Ishikawa (cell line): ENCODE results near the gene CEP85L.

Experiments
- CEBPB ChIP-seq: IDR thresholded peaks from 2 replicates; pipeline ENCODE4 v1.6.1; 2012
- CREB1 ChIP-seq: IDR thresholded peaks from 2 replicates; pipeline ENCODE4 v1.6.1; 2012; ENCODE audit warnings: low read depth
- EGR1 ChIP-seq: IDR thresholded peaks from 2 replicates; pipeline ENCODE4 v1.6.1; 2012
- EP300 ChIP-seq: IDR thresholded peaks from 2 replicates; pipeline ENCODE4 v1.6.1; 2012; ENCODE audit warnings: borderline replicate concordance
- FOXM1 ChIP-seq: IDR thresholded peaks from 2 replicates; pipeline ENCODE4 v1.6.1; 2012; ENCODE audit warnings: low read depth, borderline replicate concordance
- NFIC ChIP-seq: IDR thresholded peaks from 2 replicates; pipeline ENCODE4 v1.6.1; 2012
- RAD21 ChIP-seq: IDR thresholded peaks from 2 replicates; pipeline ENCODE4 v1.6.1; 2012; ENCODE audit warnings: low read depth
- TAF1 ChIP-seq: IDR thresholded peaks from 2 replicates; pipeline ENCODE4 v1.6.1; 2012; ENCODE audit warnings: low read depth, mild to moderate bottlenecking
- TCF12 ChIP-seq: IDR thresholded peaks from 2 replicates; pipeline ENCODE4 v1.6.1; 2012; ENCODE audit warnings: low read depth
- TEAD4 ChIP-seq: IDR thresholded peaks from 2 replicates; pipeline ENCODE4 v1.6.1; 2012
- YY1 ChIP-seq: IDR thresholded peaks from 2 replicates; pipeline ENCODE4 v1.6.1; 2012; ENCODE audit warnings: low read depth
- ZBTB7A ChIP-seq: IDR thresholded peaks from 2 replicates; pipeline ENCODE4 v1.6.1; 2012; ENCODE audit warnings: low read depth
- TF ChIP-seq, protein P1 (sequence below): IDR thresholded peaks from 2 replicates; pipeline ENCODE4 v1.6.1; 2012; ENCODE audit warnings: low read depth, mild to moderate bottlenecking
- TF ChIP-seq, protein P2 (sequence below): IDR thresholded peaks from 2 replicates; pipeline ENCODE4 v1.6.1; 2012
- TF ChIP-seq, protein P3 (sequence below): IDR thresholded peaks from 2 replicates; pipeline ENCODE4 v1.6.1; 2012

CEP85L gene

DNA sequence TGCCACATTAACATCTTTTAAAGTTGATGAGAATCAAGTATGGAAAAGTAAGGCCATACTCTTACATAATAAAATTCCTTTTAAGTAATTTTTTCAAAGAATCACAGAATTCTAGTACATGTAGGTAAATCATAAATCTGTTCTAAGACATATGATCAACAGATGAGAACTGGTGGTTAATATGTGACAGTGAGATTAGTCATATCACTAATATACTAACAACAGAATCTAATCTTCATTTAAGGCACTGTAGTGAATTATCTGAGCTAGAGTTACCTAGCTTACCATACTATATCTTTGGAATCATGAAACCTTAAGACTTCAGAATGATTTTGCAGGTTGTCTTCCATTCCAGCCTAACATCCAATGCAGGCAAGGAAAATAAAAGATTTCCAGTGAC lies 91.7 kb downstream of the CEP85L start:
- TF ChIP-seq CREB1 (no peak), TEAD4 (no peak), TCF12 (no peak), YY1 (no peak), EP300 (no peak), EGR1 (no peak), TAF1 (no peak), NFIC (no peak), FOXM1 (no peak)
- TF ChIP-seq, protein P1, sequence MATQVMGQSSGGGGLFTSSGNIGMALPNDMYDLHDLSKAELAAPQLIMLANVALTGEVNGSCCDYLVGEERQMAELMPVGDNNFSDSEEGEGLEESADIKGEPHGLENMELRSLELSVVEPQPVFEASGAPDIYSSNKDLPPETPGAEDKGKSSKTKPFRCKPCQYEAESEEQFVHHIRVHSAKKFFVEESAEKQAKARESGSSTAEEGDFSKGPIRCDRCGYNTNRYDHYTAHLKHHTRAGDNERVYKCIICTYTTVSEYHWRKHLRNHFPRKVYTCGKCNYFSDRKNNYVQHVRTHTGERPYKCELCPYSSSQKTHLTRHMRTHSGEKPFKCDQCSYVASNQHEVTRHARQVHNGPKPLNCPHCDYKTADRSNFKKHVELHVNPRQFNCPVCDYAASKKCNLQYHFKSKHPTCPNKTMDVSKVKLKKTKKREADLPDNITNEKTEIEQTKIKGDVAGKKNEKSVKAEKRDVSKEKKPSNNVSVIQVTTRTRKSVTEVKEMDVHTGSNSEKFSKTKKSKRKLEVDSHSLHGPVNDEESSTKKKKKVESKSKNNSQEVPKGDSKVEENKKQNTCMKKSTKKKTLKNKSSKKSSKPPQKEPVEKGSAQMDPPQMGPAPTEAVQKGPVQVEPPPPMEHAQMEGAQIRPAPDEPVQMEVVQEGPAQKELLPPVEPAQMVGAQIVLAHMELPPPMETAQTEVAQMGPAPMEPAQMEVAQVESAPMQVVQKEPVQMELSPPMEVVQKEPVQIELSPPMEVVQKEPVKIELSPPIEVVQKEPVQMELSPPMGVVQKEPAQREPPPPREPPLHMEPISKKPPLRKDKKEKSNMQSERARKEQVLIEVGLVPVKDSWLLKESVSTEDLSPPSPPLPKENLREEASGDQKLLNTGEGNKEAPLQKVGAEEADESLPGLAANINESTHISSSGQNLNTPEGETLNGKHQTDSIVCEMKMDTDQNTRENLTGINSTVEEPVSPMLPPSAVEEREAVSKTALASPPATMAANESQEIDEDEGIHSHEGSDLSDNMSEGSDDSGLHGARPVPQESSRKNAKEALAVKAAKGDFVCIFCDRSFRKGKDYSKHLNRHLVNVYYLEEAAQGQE: no peak
- TF ChIP-seq, protein P2, sequence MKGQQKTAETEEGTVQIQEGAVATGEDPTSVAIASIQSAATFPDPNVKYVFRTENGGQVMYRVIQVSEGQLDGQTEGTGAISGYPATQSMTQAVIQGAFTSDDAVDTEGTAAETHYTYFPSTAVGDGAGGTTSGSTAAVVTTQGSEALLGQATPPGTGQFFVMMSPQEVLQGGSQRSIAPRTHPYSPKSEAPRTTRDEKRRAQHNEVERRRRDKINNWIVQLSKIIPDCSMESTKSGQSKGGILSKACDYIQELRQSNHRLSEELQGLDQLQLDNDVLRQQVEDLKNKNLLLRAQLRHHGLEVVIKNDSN: no peak
- TF ChIP-seq, protein P3, sequence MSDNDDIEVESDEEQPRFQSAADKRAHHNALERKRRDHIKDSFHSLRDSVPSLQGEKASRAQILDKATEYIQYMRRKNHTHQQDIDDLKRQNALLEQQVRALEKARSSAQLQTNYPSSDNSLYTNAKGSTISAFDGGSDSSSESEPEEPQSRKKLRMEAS: no peak

DNA sequence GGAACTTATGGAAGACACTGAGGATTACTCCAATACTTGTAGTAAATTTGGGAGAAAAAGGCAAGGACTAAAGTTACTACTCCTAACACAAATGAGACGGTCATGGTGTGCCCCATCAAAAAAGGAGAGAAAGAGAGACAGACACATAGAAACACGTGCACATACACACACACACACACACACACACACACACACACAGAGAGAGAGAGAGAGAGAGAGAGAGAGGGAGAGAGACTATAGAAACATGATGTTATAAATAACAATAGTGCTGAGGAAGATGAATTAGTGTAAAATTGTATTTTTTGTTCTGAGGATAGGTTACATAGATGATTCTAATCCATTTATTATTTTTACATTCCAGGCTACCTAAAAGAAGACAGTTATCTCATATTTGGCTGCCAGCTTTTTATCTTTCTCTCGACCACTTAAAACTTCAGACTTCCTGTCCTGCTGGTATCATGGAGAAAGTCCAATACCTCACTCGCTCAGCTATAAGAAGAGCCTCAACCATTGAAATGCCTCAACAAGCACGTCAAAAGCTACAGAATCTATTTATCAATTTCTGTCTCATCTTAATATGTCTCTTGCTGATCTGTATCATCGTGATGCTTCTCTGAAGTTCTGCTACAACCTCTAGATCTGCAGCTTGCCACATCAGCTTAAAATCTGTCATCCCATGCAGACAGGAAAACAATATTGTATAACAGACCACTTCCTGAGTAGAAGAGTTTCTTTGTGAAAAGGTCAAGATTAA lies 92.8 kb downstream of the CEP85L start:
- TF ChIP-seq EGR1 (no peak), EP300 (no peak), YY1 (no peak), ZBTB7A (no peak), CEBPB (no peak), RAD21 (no peak)
- TF ChIP-seq, protein P1: no peak
- TF ChIP-seq, protein P2: no peak

DNA sequence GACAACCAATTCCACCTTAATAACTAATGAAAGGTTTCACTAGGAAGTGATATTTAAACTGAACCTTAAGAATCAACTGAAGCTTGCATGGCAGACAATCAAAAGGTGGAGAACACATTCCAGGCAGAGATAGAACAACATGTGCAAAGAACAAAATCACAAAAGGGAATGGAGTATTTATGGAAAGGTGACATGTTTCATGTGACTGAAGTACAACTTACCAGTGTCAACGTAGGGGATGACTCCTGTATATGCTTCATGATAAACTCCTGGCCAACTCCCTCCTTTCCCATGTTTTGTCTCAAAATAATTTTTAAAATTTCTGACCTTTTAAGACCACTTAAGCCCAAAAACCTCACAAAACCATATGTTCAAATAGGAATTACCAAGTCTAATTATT lies 96.7 kb downstream of the CEP85L start:
- no peak for TF ChIP-seq CREB1
- no peak for TF ChIP-seq TCF12
- TF ChIP-seq, protein P3: no peak
- no peak for TF ChIP-seq NFIC
- TF ChIP-seq CEBPB: no peak
- TF ChIP-seq, protein P1: no peak
- TF ChIP-seq RAD21: no peak
- TF ChIP-seq, protein P2: no peak
- TF ChIP-seq ZBTB7A: no peak
- TF ChIP-seq YY1: no peak
- TF ChIP-seq EP300: no peak
- TF ChIP-seq TAF1: no peak
- TF ChIP-seq FOXM1: no peak
- no peak for TF ChIP-seq TEAD4
- no peak for TF ChIP-seq EGR1

DNA sequence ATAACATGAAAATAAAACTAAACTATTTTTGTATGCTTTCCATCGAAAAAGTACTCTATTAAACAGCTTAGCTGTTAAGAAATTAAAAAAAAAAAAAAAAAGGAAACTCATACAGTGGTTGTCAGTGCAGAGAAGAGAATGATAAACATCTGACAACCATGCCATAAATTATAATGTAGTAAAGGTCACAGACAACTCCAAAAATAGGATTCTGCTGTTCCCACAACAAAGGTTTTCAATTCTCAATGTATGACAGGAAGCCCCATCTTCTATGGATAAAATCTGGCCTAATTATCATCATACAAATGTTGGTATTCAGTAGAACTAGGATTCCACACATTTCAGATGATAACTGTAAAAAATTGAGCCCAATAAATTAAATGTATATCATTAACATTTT lies 98.3 kb downstream of the CEP85L start:
- TF ChIP-seq YY1 (no peak), EP300 (no peak), ZBTB7A (no peak), CREB1 (no peak), TAF1 (no peak), RAD21 (no peak), EGR1 (no peak), TCF12 (no peak), TEAD4 (no peak), FOXM1 (no peak), CEBPB (no peak), NFIC (no peak)
- TF ChIP-seq, protein P3: no peak
- TF ChIP-seq, protein P1: no peak
